GM21367 (cell line): Measurements from ENCODE around the gene SUPT20H.
"Not testable (repeated sequence)": the region's sequence is repeated elsewhere in the genome, so short reads cannot be mapped to it uniquely, and the experiment has no call there.

Experiments
- ATAC-seq: cut with Tn5 transposase; IDR thresholded peaks from one replicate; pipeline ENCODE4 v1.9.1; 2021; ENCODE audit not compliant: unreplicated experiment

The SUPT20H gene

GRCh38 chr13:37070145-37070695, 10.7 kb upstream of the SUPT20H start:
- ATAC-seq = no peak

- no peak for ATAC-seq
Measured at GRCh38 chr13:37069597-37070103, 10.2 kb upstream of the SUPT20H start.

GRCh38 chr13:37068962-37069361, 9.5 kb upstream of the SUPT20H start:
- ATAC-seq = no peak

GRCh38 chr13:37067874-37068273, 8.4 kb upstream of the SUPT20H start:
- ATAC-seq = no peak

- no peak for ATAC-seq
Measured at GRCh38 chr13:37065890-37066526, 6.5 kb upstream of the SUPT20H start.

GRCh38 chr13:37059848-37060192, 332 bp upstream of the SUPT20H start:
- ATAC-seq = peak; percentile 21

GRCh38 chr13:37056228-37056627, 3.3 kb downstream of the SUPT20H start:
- not testable (repeated sequence) for ATAC-seq

GRCh38 chr13:37053111-37053510, 6.4 kb downstream of the SUPT20H start:
- ATAC-seq = not testable (repeated sequence)

- no peak for ATAC-seq
Measured at GRCh38 chr13:37049810-37050209, 9.7 kb downstream of the SUPT20H start.

GRCh38 chr13:37047846-37048245, 11.6 kb downstream of the SUPT20H start:
- ATAC-seq = no peak

GRCh38 chr13:37047032-37047431, 12.5 kb downstream of the SUPT20H start:
- ATAC-seq = no peak

- ATAC-seq = no peak
Measured at GRCh38 chr13:37046062-37046461, 13.4 kb downstream of the SUPT20H start.

- ATAC-seq = no peak
Measured at GRCh38 chr13:37040789-37041188, 18.7 kb downstream of the SUPT20H start.

- no peak for ATAC-seq
Measured at GRCh38 chr13:37039896-37040295, 19.6 kb downstream of the SUPT20H start.

- no peak for ATAC-seq
Measured at GRCh38 chr13:37037241-37037640, 22.2 kb downstream of the SUPT20H start.

- ATAC-seq = no peak
Measured at GRCh38 chr13:37029617-37030016, 29.9 kb downstream of the SUPT20H start.

GRCh38 chr13:37027639-37028038, 31.8 kb downstream of the SUPT20H start:
- no peak for ATAC-seq

- ATAC-seq = no peak
Measured at GRCh38 chr13:37026771-37027170, 32.7 kb downstream of the SUPT20H start.

- ATAC-seq = no peak
Measured at GRCh38 chr13:37023871-37024270, 35.6 kb downstream of the SUPT20H start.

- no peak for ATAC-seq
Measured at GRCh38 chr13:37014609-37015008, 44.9 kb downstream of the SUPT20H start.

- no peak for ATAC-seq
Measured at GRCh38 chr13:37011788-37012187, 47.7 kb downstream of the SUPT20H start.

GRCh38 chr13:37011002-37011401, 48.5 kb downstream of the SUPT20H start:
- no peak for ATAC-seq

- ATAC-seq = no peak
Measured at GRCh38 chr13:37010424-37010823, 49.1 kb downstream of the SUPT20H start.
